Measurements from ENCODE around the gene P3H4. TPM values are rescaled to one million over a fixed set of nuclear protein-coding genes. Genes with fewer than 3 reads are reported as not detected.
"Not testable (repeated sequence)": the region's sequence is repeated elsewhere in the genome, so short reads cannot be mapped to it uniquely, and the experiment has no call there.

The P3H4 gene
- total RNA-seq: 10 to 100 TPM; 19.1 to 27.8 TPM
- 10 to 100 TPM; 28.5 to 47.1 (median 32.8) TPM for polyA plus RNA-seq (ENCODE audit: insufficient read length in 6 of 6)
- long read RNA-seq, donor 1, transcript P3H4-202 (8 exons, 2,601 nt): major isoform, 10 of 10 reads
- long read RNA-seq, donor 1, partial matches to known transcripts: 0 of 10 reads
- long read RNA-seq, donor 1, other reads (novel, unspliced or antisense): 0 of 10 reads
- long read RNA-seq, donor 2, transcript P3H4-202 (8 exons, 2,601 nt): major isoform, 13 of 14 reads
- long read RNA-seq, donor 2, partial matches to known transcripts: 0 of 14 reads
- long read RNA-seq, donor 2, other reads (novel, unspliced or antisense): 0 of 14 reads
- long read RNA-seq, donor 3, transcript P3H4-202 (8 exons, 2,601 nt): major isoform, 16 of 17 reads
- long read RNA-seq, donor 3, partial matches to known transcripts: 0 of 17 reads
- long read RNA-seq, donor 3, other reads (novel, unspliced or antisense): 0 of 17 reads
- long read RNA-seq, donor 4, transcript P3H4-202 (8 exons, 2,601 nt): major isoform, 18 of 33 reads
- long read RNA-seq, donor 4, partial matches to known transcripts: 3 of 33 reads
- long read RNA-seq, donor 4, other reads (novel, unspliced or antisense): 12 of 33 reads
- long read RNA-seq, donor 5, transcript P3H4-202 (8 exons, 2,601 nt): major isoform, 9 of 11 reads
- long read RNA-seq, donor 5, partial matches to known transcripts: 0 of 11 reads
- long read RNA-seq, donor 5, other reads (novel, unspliced or antisense): 0 of 11 reads
- long read RNA-seq, donor 6, transcript P3H4-202 (8 exons, 2,601 nt): major isoform, 7 of 7 reads
- long read RNA-seq, donor 6, partial matches to known transcripts: 0 of 7 reads
- long read RNA-seq, donor 6, other reads (novel, unspliced or antisense): 0 of 7 reads
- long read RNA-seq, donor 7, partial matches to known transcripts: 0 of 4 reads
- long read RNA-seq, donor 7, other reads (novel, unspliced or antisense): 0 of 4 reads
- long read RNA-seq, donor 8, transcript P3H4-202 (8 exons, 2,601 nt): major isoform, 11 of 12 reads
- long read RNA-seq, donor 8, partial matches to known transcripts: 0 of 12 reads
- long read RNA-seq, donor 8, other reads (novel, unspliced or antisense): 0 of 12 reads
- long read RNA-seq, donor 9: 0 reads
- long read RNA-seq, donor 10, transcript P3H4-202 (8 exons, 2,601 nt): major isoform, 23 of 29 reads
- long read RNA-seq, donor 10, partial matches to known transcripts: 0 of 29 reads
- long read RNA-seq, donor 10, other reads (novel, unspliced or antisense): 6 of 29 reads
- long read RNA-seq, donor 11: 0 reads
- long read RNA-seq, donor 12, partial matches to known transcripts: 161 of 187 reads
- long read RNA-seq, donor 12, other reads (novel, unspliced or antisense): 21 of 187 reads

GRCh38 chr17:41811549-41812380 is at the start of gene P3H4:
P3H4 (minus strand) TSS chr17:41811949; CDS start chr17:41811915, 34 bp downstream.
- H3K27ac ChIP-seq: peak within 1 kb of the TSS; percentile 67 to 70
- intact Hi-C loops (cut with DNase I): loop anchor here in 1 of 2 donors (5.0 kb wide), 1 partner anchor 69 kb away; no protein-coding TSS in a partner anchor
- peak; percentile 90 for ATAC-seq

GRCh38 chr17:41860254-41860931 is 48.6 kb upstream of the P3H4 start:
- Histone ChIP-seq H3K27ac (no peak overlapping the region), H3K4me3 (no peak overlapping the region), H3K9me3 (no peaks in the 10 kb centered on the region), H3K27me3 (no peaks in the 10 kb centered on the region), H3K4me1 (peaks cover 8 to 36% of the 10 kb centered on the region in 2 donors), H3K36me3 (no peaks in the 10 kb centered on the region)
- intact Hi-C loops (cut with DNase I): no loop called here
- DNase-seq: no peak
- no peak for TF ChIP-seq CTCF (IDR thresholded peaks at IDR 0.05)
- ATAC-seq: no peak

More at GRCh38 chr17:41811549-41812380, at the start of gene P3H4:
- peak within 1 kb of the TSS; percentile 63 to 74 for H3K4me3 ChIP-seq
- H3K36me3 ChIP-seq: no peaks in the 10 kb centered on the region
- peaks cover 12 to 32% of the 10 kb centered on the region in 2 donors for H3K4me1 ChIP-seq
- peak; percentile 80 to 92 (median 88) for DNase-seq
- no peaks in the 10 kb centered on the region for H3K9me3 ChIP-seq
- peak; percentile 53 to 55 for TF ChIP-seq CTCF (IDR thresholded peaks at IDR 0.05)
- peaks cover 0 to 36% of the 10 kb centered on the region in 2 donors for H3K27me3 ChIP-seq

- ATAC-seq; H3K9me3 ChIP-seq; DNase-seq; H3K27ac ChIP-seq; H3K4me3 ChIP-seq; H3K4me1 ChIP-seq; intact Hi-C loops (cut with DNase I); H3K27me3 ChIP-seq: not testable (repeated sequence)
- peaks cover 0 to 28% of the 10 kb centered on the region in 2 donors for H3K36me3 ChIP-seq
Observed at GRCh38 chr17:41851382-41851781, 39.6 kb upstream of the P3H4 start.

GRCh38 chr17:41849251-41849990 is 37.7 kb upstream of the P3H4 start:
- H3K4me3 ChIP-seq: no peak overlapping the region
- intact Hi-C loops (cut with DNase I): no loop called here
- no peak for TF ChIP-seq CTCF (IDR thresholded peaks at IDR 0.05)
- no peaks in the 10 kb centered on the region for H3K27me3 ChIP-seq
- peaks cover 0 to 22% of the 10 kb centered on the region in 2 donors for H3K36me3 ChIP-seq
- H3K9me3 ChIP-seq: no peaks in the 10 kb centered on the region
- no peaks in the 10 kb centered on the region for H3K4me1 ChIP-seq
- ATAC-seq (no peak), DNase-seq (no peak)
- no peak overlapping the region for H3K27ac ChIP-seq

Measured in left lung (tissue), 14 donors.